HEK293T (cell line): ENCODE measurements around the gene ASAP2.

Experiments used
- ARNT ChIP-seq: fragments of 450-650 bp; IDR thresholded peaks from 2 replicates; pipeline ENCODE4 v1.6.1; 2017; ENCODE audit warnings: mild to moderate bottlenecking
- BHLHE40 ChIP-seq: fragments of 450-650 bp; IDR thresholded peaks from 2 replicates; pipeline ENCODE4 v1.6.1; 2016; ENCODE audit warnings: mild to moderate bottlenecking, moderate library complexity, borderline replicate concordance
- ELF4 ChIP-seq: fragments of 450-650 bp; IDR thresholded peaks from 2 replicates; pipeline ENCODE4 v1.6.1; 2017; ENCODE audit warnings: antibody characterized with exemption
- FOXA1 ChIP-seq: fragments of 450-650 bp; IDR thresholded peaks from 2 replicates; pipeline ENCODE4 v1.6.1; 2016; ENCODE audit warnings: mild to moderate bottlenecking
- FOXK2 ChIP-seq: fragments of 450-650 bp; IDR thresholded peaks from 2 replicates; pipeline ENCODE4 v1.6.1; 2016; ENCODE audit warnings: mild to moderate bottlenecking
- FOXM1 ChIP-seq: fragments of 450-650 bp; IDR thresholded peaks from 2 replicates; pipeline ENCODE4 v1.6.1; 2017; ENCODE audit warnings: mild to moderate bottlenecking, borderline replicate concordance
- L3MBTL2 ChIP-seq: fragments of 450-650 bp; conservative IDR thresholded peaks from 2 replicates; pipeline ENCODE4 v1.6.1; 2016; ENCODE audit warnings: mild to moderate bottlenecking
- NFRKB ChIP-seq: fragments of 450-650 bp; IDR thresholded peaks from 2 replicates; pipeline ENCODE4 v1.6.1; 2016; ENCODE audit warnings: mild to moderate bottlenecking, moderate library complexity
- SP1 ChIP-seq: fragments of 450-650 bp; IDR thresholded peaks from 2 replicates; pipeline ENCODE4 v1.6.1; 2017
- SUZ12 ChIP-seq: fragments of 450-650 bp; IDR thresholded peaks from 2 replicates; pipeline ENCODE4 v1.6.1; 2016; ENCODE audit warnings: mild to moderate bottlenecking
- TARDBP ChIP-seq: fragments of 450-650 bp; IDR thresholded peaks from 2 replicates; pipeline ENCODE4 v1.6.1; 2016
- TF ChIP-seq, protein P1 (sequence below): fragments of 450-650 bp; IDR thresholded peaks from 2 replicates; pipeline ENCODE4 v1.6.1; 2016

DNA sequence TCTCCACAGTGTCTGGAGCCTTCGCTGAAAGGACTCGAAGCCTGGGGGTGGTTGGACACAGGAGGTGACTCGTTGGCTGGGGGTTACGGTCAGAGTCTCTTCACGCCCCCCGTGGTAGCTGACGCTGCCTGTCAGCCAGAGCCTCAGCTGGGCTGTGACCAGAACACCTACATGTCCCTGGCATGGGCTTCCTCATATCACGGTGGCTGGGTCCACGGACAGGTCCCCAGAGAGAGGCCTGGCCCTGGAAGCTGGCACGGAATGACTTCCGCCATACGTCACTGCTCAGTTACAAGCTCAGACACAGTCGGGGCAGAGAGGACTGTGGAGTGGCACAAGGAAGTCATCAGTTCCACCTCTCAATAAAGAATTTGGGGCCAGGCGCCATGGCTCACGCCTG, 188.2 kb downstream of the ASAP2 start:
- TF ChIP-seq BHLHE40 = no peak
- TF ChIP-seq, protein P1, sequence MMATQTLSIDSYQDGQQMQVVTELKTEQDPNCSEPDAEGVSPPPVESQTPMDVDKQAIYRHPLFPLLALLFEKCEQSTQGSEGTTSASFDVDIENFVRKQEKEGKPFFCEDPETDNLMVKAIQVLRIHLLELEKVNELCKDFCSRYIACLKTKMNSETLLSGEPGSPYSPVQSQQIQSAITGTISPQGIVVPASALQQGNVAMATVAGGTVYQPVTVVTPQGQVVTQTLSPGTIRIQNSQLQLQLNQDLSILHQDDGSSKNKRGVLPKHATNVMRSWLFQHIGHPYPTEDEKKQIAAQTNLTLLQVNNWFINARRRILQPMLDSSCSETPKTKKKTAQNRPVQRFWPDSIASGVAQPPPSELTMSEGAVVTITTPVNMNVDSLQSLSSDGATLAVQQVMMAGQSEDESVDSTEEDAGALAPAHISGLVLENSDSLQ = no peak
- no peak for TF ChIP-seq FOXM1
- no peak for TF ChIP-seq SP1
- no peak for TF ChIP-seq FOXK2
- TF ChIP-seq TARDBP = no peak
- TF ChIP-seq ELF4 = no peak
- no peak for TF ChIP-seq NFRKB
- no peak for TF ChIP-seq SUZ12
- no peak for TF ChIP-seq L3MBTL2
- no peak for TF ChIP-seq ARNT
- TF ChIP-seq FOXA1 = no peak
